Fibroblast of pulmonary artery (primary cell): Measurements from ENCODE around the gene MYO5A.

Source experiments
- DNase-seq: peaks from one replicate; pipeline ENCODE4 v3.0.0-alpha.2; 2010; ENCODE audit warnings: low read depth
- H3K4me3 ChIP-seq: replicated peaks from 2 replicates; pipeline ENCODE4 v1.5.1; 2011; ENCODE audit warnings: low read depth, mild to moderate bottlenecking, control low read depth, low read length, moderate library complexity
- CTCF ChIP-seq: IDR thresholded peaks from 2 replicates; pipeline ENCODE4 v1.5.1; 2011; ENCODE audit warnings: mild to moderate bottlenecking, control low read depth, low read length, inconsistent platforms; ENCODE audit errors: missing control alignments

The MYO5A gene

GRCh38 chr15:52280326-52281084, 248.2 kb downstream of the MYO5A start:
- H3K4me3 ChIP-seq: no peak overlapping the region
- TF ChIP-seq CTCF: no peak
- DNase-seq: no peak

- DNase-seq: no peak
- no peak for TF ChIP-seq CTCF
- no peak overlapping the region for H3K4me3 ChIP-seq
Measured at GRCh38 chr15:52278636-52279367, 249.9 kb downstream of the MYO5A start.

GRCh38 chr15:52278135-52278534, 250.5 kb downstream of the MYO5A start:
- no peak for TF ChIP-seq CTCF
- H3K4me3 ChIP-seq: no peak overlapping the region
- DNase-seq: no peak

GRCh38 chr15:52277575-52277974, 251.1 kb downstream of the MYO5A start:
- no peak for TF ChIP-seq CTCF
- DNase-seq: no peak
- no peak overlapping the region for H3K4me3 ChIP-seq

- TF ChIP-seq CTCF: no peak
- DNase-seq: no peak
- H3K4me3 ChIP-seq: no peak overlapping the region
Measured at GRCh38 chr15:52276256-52276770, 252.4 kb downstream of the MYO5A start.

GRCh38 chr15:52263563-52264282, 265.0 kb downstream of the MYO5A start:
- DNase-seq: no peak
- no peak overlapping the region for H3K4me3 ChIP-seq
- TF ChIP-seq CTCF: no peak
